Esophagus (tissue), 2 donors: ENCODE data around the gene CCDC66. TPM values are rescaled to one million over a fixed set of nuclear protein-coding genes. Genes with fewer than 3 reads are reported as not detected.
A peak's percentile ranks its signal among the peaks of the same experiment; 100 is the strongest.
"Not testable (repeated sequence)": the region's sequence is repeated elsewhere in the genome, so short reads cannot be mapped to it uniquely, and the experiment has no call there.

ENCODE experiments used
- H3K27ac ChIP-seq, 2 donors: one replicate each; pipeline ENCODE4 v1.5.1; 2013; ENCODE audit warnings: low read depth in 2 of 2, mild to moderate bottlenecking in 2 of 2, inconsistent platforms in 1 of 2, low read length in 1 of 2, moderate library complexity in 1 of 2
- H3K27me3 ChIP-seq, 2 donors: one replicate each; pipeline ENCODE4 v1.6.1; 2013; ENCODE audit warnings: low read length in 2 of 2, control low read depth in 1 of 2, mild to moderate bottlenecking in 1 of 2; ENCODE audit not compliant: insufficient read depth in 2 of 2, control insufficient read depth in 1 of 2
- H3K36me3 ChIP-seq, 2 donors: one replicate each; pipeline ENCODE4 v1.6.1; 2013; ENCODE audit warnings: low read length in 1 of 2; ENCODE audit not compliant: control insufficient read depth in 2 of 2, insufficient read depth in 2 of 2
- H3K4me1 ChIP-seq, 2 donors: one replicate each; pipeline ENCODE4 v1.6.1; 2013; ENCODE audit warnings: low read length in 1 of 2; ENCODE audit not compliant: control insufficient read depth in 2 of 2, insufficient read depth in 2 of 2
- H3K4me3 ChIP-seq, 2 donors: one replicate each; pipeline ENCODE4 v1.5.1; 2013; ENCODE audit warnings: low read length in 2 of 2, mild to moderate bottlenecking in 2 of 2, low read depth in 1 of 2, moderate library complexity in 1 of 2
- H3K9me3 ChIP-seq, 2 donors: one replicate each; pipeline ENCODE4 v1.6.1; 2013; ENCODE audit warnings: mild to moderate bottlenecking in 2 of 2, low read depth in 1 of 2, low read length in 1 of 2, moderate library complexity in 1 of 2; ENCODE audit not compliant: control insufficient read depth in 2 of 2, insufficient read depth in 1 of 2
- WGBS, 2 donors: extraction: QIAGEN DNeasy Blood & Tissue Kit; methylation state at CpG; one replicate each; pipeline ENCODE4 v1.1.7; 2013; 5-methylcytosine and 5-hydroxymethylcytosine counted together
- polyA plus RNA-seq, 2 donors: library from polyadenylated mRNA; stranded (reverse); fragments of 200-250 nt; gene quantifications; one replicate each; pipeline ENCODE4 v1.2.3, GENCODE V29; 2013
- donor health status: healthy with polysubstance abuse.
- donor health status: Bipolar disorder and iron deficiency.

The CCDC66 gene
- polyA plus RNA-seq, 2 donors = 5.0 to 6.6 TPM

- 41 to 52% methylated on average over 1 of the region's 1 CpG for WGBS, 2 donors
- H3K27me3 ChIP-seq = no peaks in the 10 kb centered on the region
- peaks cover 0 to under 1% of the 10 kb centered on the region in 2 donors for H3K36me3 ChIP-seq
- H3K9me3 ChIP-seq = no peaks in the 10 kb centered on the region
- no peaks in the 10 kb centered on the region for H3K4me1 ChIP-seq
- H3K4me3 ChIP-seq = no peak overlapping the region
- no peak overlapping the region for H3K27ac ChIP-seq
Measured at GRCh38 chr3:56590814-56591213, 33.8 kb downstream of the CCDC66 start.

DNA sequence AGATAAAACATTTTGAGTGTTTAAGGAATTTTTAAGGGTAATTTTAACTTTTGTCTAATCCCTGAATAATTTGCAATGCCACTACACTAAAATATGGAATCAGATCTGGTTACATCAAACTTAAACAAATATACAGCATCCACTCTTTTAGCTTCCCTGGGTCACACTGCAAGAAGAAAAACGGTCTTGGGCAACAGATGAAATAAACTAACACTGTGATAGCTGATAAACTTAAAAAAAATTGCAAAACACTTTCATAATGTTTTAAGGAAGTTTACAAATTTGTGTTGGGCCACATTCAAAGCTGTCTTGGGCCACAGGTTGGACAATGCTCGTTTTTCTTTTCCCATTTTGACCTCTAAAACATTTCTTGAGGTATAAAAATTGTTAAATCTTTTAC is 34.3 kb downstream of the CCDC66 start:
- no peaks in the 10 kb centered on the region for H3K27me3 ChIP-seq
- WGBS, 2 donors = 36 to 53% methylated on average over 2 of the region's 2 CpGs
- no peaks in the 10 kb centered on the region for H3K4me1 ChIP-seq
- no peak overlapping the region for H3K4me3 ChIP-seq
- H3K36me3 ChIP-seq = peaks cover 0 to 1% of the 10 kb centered on the region in 2 donors
- H3K27ac ChIP-seq = no peak overlapping the region
- no peaks in the 10 kb centered on the region for H3K9me3 ChIP-seq

DNA sequence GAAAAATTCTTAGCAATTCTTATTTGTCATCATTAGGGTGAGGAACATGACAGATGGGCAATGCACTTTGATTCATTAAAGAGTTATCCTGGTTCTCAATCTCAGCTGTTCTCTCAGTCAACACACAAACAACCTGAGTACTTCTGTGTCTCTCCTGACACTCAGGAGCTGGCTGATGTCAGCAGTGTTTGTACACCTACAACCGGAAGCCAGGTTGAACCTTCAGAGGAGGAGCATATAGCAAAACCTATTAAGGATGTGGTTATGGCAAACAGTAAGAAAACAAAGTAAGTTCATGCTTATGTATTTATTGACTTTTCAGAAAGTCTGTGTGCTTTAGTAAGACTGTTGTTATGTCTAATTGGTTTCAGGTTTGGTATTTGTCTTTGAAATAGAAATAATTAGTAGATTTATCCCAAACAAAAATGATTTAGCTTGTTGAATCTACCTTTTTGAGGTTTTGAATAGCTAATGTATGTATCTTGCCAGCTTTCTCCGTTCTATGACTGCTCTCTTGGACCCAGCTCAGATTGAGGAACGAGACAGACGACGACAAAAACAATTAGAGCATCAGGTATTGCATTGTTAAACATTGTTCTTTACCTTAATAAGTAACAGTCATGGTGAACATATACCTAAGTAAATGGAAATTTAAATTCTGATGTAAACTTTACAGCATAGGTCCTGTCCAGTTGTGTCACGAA is 36.6 kb downstream of the CCDC66 start:
- WGBS, 2 donors = 76 to 90% methylated on average over 6 of the region's 6 CpGs
- Histone ChIP-seq H3K9me3 (no peaks in the 10 kb centered on the region), H3K4me3 (no peak overlapping the region), H3K4me1 (no peaks in the 10 kb centered on the region), H3K27me3 (no peaks in the 10 kb centered on the region), H3K27ac (peak overlapping the region in 1 of 2 donors; percentile 61), H3K36me3 (peaks cover 0 to 1% of the 10 kb centered on the region in 2 donors)

DNA sequence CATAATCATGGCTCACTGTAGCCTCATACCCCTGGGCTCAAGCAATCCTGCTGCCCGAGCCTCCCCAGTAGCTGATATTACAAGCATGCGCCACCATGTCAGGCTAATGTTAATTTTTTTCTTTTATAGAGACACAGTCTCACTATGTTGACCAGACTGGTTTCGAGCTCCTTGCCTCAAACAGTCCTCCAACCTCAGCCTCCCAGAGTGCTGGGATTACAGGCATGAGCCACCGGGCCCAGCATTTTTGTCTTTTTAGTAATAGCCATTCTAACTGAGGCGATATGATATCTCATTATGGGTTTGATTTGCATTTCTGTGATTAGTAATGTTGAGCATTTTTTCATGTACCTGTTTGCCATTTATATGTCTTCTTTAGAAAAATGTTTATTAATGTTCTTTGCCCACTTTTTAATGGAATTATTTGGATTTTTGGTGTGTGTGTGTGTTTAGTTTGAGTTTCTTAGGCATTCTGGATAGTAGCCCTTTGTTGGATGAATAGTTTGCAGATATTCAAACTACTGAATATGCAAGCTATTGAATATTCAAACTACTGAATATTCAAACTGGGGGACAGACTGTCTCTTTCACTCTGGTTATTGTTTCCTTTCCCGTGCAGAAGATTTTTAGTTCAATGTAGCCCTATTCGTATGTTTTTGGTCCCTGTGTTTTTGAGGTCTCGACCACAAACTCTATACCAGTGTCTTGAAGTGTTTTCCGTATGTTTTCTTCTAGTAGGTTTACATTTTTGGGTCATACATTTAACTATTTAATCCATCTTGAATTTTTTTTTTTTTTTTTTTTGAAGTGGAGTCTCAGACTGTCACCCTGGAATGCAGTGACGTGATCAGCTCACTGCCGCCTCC is 39.2 kb downstream of the CCDC66 start:
- no peaks in the 10 kb centered on the region for H3K9me3 ChIP-seq
- peaks cover 0 to 1% of the 10 kb centered on the region in 2 donors for H3K36me3 ChIP-seq
- no peak overlapping the region for H3K4me3 ChIP-seq
- no peaks in the 10 kb centered on the region for H3K27me3 ChIP-seq
- no peaks in the 10 kb centered on the region for H3K4me1 ChIP-seq
- WGBS, 2 donors = 87 to 97% methylated on average over 11 of the region's 11 CpGs
- H3K27ac ChIP-seq = no peak overlapping the region

DNA sequence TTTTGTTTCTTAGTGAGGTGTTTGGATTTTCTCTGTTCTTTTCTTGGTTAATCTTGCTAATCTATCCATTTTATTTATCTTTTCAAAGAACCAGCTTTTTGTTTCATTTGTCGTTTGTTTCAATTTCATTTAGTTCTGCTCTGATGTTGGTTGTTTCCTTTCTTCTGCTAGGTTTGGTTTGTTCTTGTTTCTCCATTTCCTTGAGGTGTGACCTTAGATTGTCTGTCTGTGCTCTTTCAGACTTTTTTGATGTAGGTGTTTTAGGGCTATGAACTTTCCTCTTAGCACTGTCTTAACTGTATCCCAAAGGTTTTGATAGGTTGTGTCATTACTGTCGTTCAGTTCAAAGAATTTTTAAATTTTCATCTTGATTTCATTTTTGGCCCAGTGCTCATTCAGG is 51.5 kb downstream of the CCDC66 start:
- not testable (repeated sequence) for H3K4me1 ChIP-seq, H3K9me3 ChIP-seq, H3K27me3 ChIP-seq, H3K27ac ChIP-seq, H3K4me3 ChIP-seq
- H3K36me3 ChIP-seq = peaks cover 7 to 10% of the 10 kb centered on the region in 2 donors
- 78 to 84% methylated on average over 1 to 2 of the region's 2 CpGs for WGBS, 2 donors

DNA sequence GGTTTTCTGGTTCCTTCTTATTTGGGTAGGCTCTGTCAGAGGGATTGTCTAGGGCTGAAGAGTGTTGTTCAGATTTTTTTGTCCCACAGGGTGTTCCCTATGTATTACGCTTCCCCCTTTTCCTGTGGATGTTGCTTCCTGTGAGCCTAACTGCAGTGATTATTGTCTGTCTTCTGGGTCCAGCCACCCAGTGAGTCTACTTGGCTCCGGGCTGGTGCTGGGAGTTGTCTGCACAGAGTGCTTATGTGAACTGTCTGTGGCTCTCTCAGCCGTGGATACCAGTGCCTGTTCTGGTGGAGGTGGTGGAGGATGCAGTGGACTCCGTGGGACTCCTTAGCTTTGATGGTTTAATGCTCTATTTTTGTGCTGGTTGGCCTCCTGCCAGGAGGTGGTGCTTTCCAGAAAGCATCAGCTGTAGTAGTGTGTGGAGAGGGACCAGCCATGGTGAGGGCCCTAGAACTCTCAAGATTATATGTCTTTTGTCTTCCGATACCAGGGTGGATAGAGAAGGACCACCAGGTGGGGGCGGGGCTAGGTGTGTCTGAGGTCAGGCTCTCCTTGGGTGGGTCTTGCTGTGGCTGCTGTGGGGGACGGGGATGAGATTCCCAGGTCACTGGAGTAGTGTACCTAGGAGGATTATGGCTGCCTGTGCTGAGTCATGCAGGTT is 53.8 kb downstream of the CCDC66 start:
- peaks cover 7 to 11% of the 10 kb centered on the region in 2 donors for H3K36me3 ChIP-seq
- H3K27ac ChIP-seq = no peak overlapping the region
- peaks cover 4 to 6% of the 10 kb centered on the region in 2 donors for H3K4me1 ChIP-seq
- H3K9me3 ChIP-seq = peaks cover 0 to 3% of the 10 kb centered on the region in 2 donors
- H3K27me3 ChIP-seq = no peaks in the 10 kb centered on the region
- 82 to 86% methylated on average over 7 of the region's 7 CpGs for WGBS, 2 donors
- no peak overlapping the region for H3K4me3 ChIP-seq

DNA sequence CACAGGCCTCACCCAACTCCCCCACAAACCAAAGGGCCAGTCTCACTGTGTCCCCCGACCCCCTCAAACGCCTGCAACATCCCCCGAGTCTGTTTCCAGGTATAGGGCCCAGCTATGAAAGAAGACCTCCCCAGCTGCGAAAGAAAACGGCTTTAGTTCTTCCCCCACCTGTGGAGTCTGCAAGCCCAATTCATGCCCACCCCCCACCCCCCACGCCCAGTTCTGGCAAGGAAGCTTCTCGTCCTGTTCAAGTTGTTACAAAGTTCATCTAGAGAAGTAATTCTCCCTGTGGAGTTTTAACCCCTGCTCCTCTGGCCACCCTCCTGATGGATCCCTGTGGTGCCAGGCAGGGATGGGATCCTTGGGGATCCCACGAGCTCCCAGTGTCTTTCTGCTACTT is 54.4 kb downstream of the CCDC66 start:
- Histone ChIP-seq H3K4me1 (peaks cover 4 to 6% of the 10 kb centered on the region in 2 donors), H3K36me3 (peaks cover 1 to 5% of the 10 kb centered on the region in 2 donors), H3K4me3 (no peak overlapping the region), H3K27ac (no peak overlapping the region), H3K9me3 (peaks cover 0 to 1% of the 10 kb centered on the region in 2 donors), H3K27me3 (no peaks in the 10 kb centered on the region)
- WGBS, 2 donors = 82 to 88% methylated on average over 7 to 8 of the region's 8 CpGs

- Histone ChIP-seq H3K27ac (no peak overlapping the region), H3K4me1 (peaks cover 4 to 6% of the 10 kb centered on the region in 2 donors), H3K9me3 (no peaks in the 10 kb centered on the region), H3K27me3 (no peaks in the 10 kb centered on the region), H3K4me3 (no peak overlapping the region), H3K36me3 (peaks cover 0 to 6% of the 10 kb centered on the region in 2 donors)
- 88 to 90% methylated on average over 6 of the region's 6 CpGs for WGBS, 2 donors
Measured at GRCh38 chr3:56612146-56612545, 55.2 kb downstream of the CCDC66 start.

DNA sequence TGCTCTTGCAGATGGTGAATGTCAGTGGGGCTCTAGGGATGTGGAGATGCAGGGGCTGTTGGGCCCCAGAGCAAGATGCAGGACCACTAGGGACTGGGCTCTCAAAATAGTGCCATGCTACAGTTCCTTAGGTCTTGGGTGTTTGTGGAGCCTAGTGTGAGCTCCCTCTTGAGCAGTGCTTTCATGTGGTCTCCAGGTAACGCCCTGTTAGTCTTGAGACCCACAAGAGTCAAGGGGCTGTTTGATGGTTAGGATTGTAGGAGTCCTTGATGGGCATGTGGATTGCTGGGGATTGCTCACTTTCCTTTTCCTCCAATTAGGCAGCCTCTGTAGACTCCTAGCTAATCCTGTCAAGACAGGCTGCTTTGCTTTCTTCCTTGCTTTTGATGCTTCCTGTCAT is 56.0 kb downstream of the CCDC66 start:
- Histone ChIP-seq H3K4me1 (peaks cover 4 to 6% of the 10 kb centered on the region in 2 donors), H3K9me3 (no peaks in the 10 kb centered on the region), H3K27me3 (no peaks in the 10 kb centered on the region), H3K4me3 (no peak overlapping the region), H3K36me3 (peaks cover 0 to 6% of the 10 kb centered on the region in 2 donors), H3K27ac (no peak overlapping the region)
- 95 to 98% methylated on average over 1 of the region's 1 CpG for WGBS, 2 donors
